Left ventricle myocardium inferior (tissue), 1 donor: Measurements from ENCODE around the gene LRRC58. TPM values are rescaled to one million over a fixed set of nuclear protein-coding genes. Genes with fewer than 3 reads are reported as not detected.

ENCODE experiments used
- DNase-seq: peaks from one replicate; pipeline ENCODE4 v3.0.0-alpha.2; 2020
- H3K27ac ChIP-seq: fragments of 200-600 bp; replicated peaks from 2 replicates; pipeline ENCODE4 v1.8.0; 2021
- H3K27me3 ChIP-seq: fragments of 200-600 bp; 2 replicates; pipeline ENCODE4 v1.8.0; 2021; ENCODE audit warnings: low read depth
- H3K36me3 ChIP-seq: fragments of 200-600 bp; 2 replicates; pipeline ENCODE4 v1.8.0; 2021
- H3K4me1 ChIP-seq: fragments of 200-600 bp; 2 replicates; pipeline ENCODE4 v1.8.0; 2021
- H3K4me3 ChIP-seq: fragments of 200-600 bp; 2 replicates; pipeline ENCODE4 v1.8.0; 2021; ENCODE audit warnings: mild to moderate bottlenecking, moderate library complexity
- H3K9me3 ChIP-seq: fragments of 200-600 bp; replicated peaks from 2 replicates; pipeline ENCODE4 v1.8.0; 2021
- CTCF ChIP-seq: fragments of 200-600 bp; IDR thresholded peaks from 2 replicates; pipeline ENCODE4 v1.8.0; 2021; ENCODE audit warnings: antibody characterized with exemption, mild to moderate bottlenecking, borderline replicate concordance
- intact Hi-C: fragments of 100-400 bp; cut with micrococcal nuclease; formaldehyde crosslinking; loops from one replicate; pipeline ENCODE4 v1.11.0; 2022
- total RNA-seq: library from RNA; stranded (reverse); fragmentation: NEBNext Ultra II Directional; extraction: Animal tissue kit (Norgen Biotek cat#: 25700); gene quantifications from one replicate; pipeline ENCODE4 v1.2.1, GENCODE V29; 2021
- donor health status: DM: no; HTN: yes; CAD: no; lungs with severe emphysema.

Gene LRRC58
- total RNA-seq, 1 donor from 2014 or later = 8.2 TPM

DNA sequence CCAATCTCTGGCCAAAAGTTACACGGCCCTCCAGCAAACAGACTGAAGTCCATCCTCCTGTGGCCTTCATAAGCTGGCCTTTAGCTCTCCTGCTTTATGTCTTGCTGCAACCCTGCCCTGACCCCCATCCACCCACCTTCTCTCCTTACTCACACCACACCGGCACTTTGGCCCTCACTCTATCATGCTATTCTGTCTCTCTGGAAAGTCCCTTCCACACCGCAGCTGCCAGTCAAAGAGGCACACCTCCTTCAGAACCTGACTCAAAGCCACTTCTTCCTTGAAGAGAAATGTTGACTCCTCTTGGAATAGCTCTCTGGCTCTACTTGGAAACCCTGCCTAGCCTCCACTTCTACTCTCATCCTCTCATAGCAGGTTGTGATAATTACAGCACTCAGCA, 68.6 kb downstream of the LRRC58 start:
- intact Hi-C loops = no loop called here
- Histone ChIP-seq H3K4me1 (peaks cover 11% of the 10 kb centered on the region), H3K9me3 (no peaks in the 10 kb centered on the region), H3K4me3 (no peak overlapping the region), H3K36me3 (no peaks in the 10 kb centered on the region), H3K27me3 (peaks cover 46% of the 10 kb centered on the region), H3K27ac (no peak overlapping the region)
- DNase-seq = no peak
- TF ChIP-seq CTCF = no peak

DNA sequence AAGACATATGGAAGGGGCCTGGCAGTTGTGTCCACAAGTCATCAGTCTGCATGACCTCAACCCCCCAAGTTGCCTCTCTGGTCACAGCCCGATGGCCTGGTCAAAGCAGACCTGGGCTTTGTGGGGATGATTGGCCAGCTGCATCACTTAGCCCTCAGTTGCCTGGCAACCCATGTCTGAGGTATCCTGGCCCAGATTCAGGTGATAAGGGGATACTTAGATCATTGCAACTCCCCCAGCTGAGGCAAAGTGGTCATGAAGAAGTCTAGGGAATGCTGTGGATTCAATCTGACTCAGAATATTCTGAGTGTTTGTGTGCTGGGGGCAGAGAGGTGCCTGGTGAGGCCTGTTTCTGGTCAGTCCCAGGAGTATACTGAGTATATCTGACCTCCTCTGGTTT, 69.1 kb downstream of the LRRC58 start:
- no peak for DNase-seq
- intact Hi-C loops = no loop called here
- Histone ChIP-seq H3K9me3 (no peaks in the 10 kb centered on the region), H3K4me1 (peaks cover 6% of the 10 kb centered on the region), H3K4me3 (no peak overlapping the region), H3K27ac (no peak overlapping the region), H3K36me3 (no peaks in the 10 kb centered on the region), H3K27me3 (peaks cover 40% of the 10 kb centered on the region)
- TF ChIP-seq CTCF = no peak

DNA sequence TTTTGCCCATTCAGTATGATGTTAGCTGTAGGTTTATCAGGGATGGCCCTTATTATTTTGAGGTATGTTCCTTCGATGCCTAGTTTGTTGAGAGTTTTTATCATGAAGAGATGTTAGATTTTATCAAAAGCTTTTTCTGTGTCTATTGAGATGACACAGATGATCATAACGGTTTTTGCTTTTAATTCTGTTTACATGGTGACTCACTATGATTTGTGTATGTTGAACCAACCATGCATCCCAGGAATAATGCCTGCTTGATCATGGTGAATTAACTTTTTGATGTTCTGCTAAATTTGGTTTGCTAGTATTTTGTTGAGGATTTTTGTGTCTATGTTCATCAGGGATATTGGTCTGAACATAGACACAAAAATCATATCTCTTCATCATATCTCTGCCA, 72.4 kb downstream of the LRRC58 start:
- Histone ChIP-seq H3K36me3 (no peaks in the 10 kb centered on the region), H3K4me1 (peaks cover 6% of the 10 kb centered on the region), H3K27me3 (peaks cover 15% of the 10 kb centered on the region), H3K27ac (no peak overlapping the region), H3K4me3 (no peak overlapping the region), H3K9me3 (no peaks in the 10 kb centered on the region)
- TF ChIP-seq CTCF = no peak
- intact Hi-C loops = no loop called here
- DNase-seq = no peak

DNA sequence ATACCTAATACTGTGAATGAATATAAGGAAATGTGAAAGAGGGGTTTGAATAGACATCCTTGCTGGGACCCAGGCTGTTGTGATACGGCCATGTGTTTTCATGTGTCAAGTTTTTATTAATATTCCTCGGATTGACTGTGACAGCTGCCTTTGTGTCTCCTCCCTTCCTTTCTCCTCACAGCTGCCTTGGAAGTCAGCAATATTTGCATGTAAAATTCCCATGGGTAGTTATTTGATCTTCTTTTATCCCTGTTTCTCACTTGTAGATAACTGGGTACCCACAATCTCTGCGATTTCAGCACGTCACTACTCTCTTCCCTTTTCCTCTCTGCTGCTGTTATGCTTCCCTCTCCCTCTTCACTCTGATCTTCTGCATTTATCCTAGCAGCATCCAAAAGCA, 73.5 kb downstream of the LRRC58 start:
- H3K27ac ChIP-seq = no peak overlapping the region
- TF ChIP-seq CTCF = no peak
- peaks cover 12% of the 10 kb centered on the region for H3K27me3 ChIP-seq
- no peak for DNase-seq
- H3K36me3 ChIP-seq = no peaks in the 10 kb centered on the region
- no peak overlapping the region for H3K4me3 ChIP-seq
- intact Hi-C loops = no loop called here
- H3K9me3 ChIP-seq = no peaks in the 10 kb centered on the region
- H3K4me1 ChIP-seq = peaks cover 6% of the 10 kb centered on the region

DNA sequence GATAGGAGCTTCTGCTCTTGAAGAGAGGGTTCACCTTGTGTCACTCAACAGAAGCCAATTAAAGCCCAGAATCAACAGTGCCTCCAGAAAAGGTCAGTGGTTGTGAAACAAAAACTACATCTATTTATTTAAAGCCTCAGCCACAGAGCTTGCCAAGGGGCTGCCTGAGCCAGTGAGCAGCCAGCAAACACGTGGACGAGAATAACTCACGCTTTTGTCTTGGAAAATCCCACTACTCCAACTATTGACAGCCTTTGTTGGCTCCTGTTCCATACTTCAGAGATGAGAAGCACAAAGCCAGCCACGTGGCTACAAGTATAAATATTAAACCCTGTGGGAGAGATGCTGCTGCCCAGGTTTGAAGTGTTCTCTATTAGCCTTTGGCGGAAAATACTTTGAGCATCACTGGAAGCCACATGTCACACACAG, 74.4 kb downstream of the LRRC58 start:
- intact Hi-C loops = no loop called here

More for the DNA sequence above, 74.4 kb downstream of the LRRC58 start:
- Histone ChIP-seq H3K4me1 (peaks cover 6% of the 10 kb centered on the region), H3K36me3 (no peaks in the 10 kb centered on the region), H3K27me3 (peaks cover 5% of the 10 kb centered on the region), H3K27ac (no peak overlapping the region), H3K9me3 (no peaks in the 10 kb centered on the region), H3K4me3 (no peak overlapping the region)
- DNase-seq = peak; percentile 38
- TF ChIP-seq CTCF = no peak

Other genes with a start within 250 kb of the LRRC58 start
- not detected for gene GPR156, start 64.1 kb downstream of the LRRC58 start, total RNA-seq
- gene FSTL1, start 101.6 kb upstream of the LRRC58 start, total RNA-seq = 243 TPM
- 556 TPM for gene NDUFB4, start 247.0 kb upstream of the LRRC58 start, total RNA-seq